Astrocyte of the spinal cord (primary cell): ENCODE results near the gene ZNF256.

Source experiments
- DNase-seq: peaks from one replicate; pipeline ENCODE4 v3.0.0; 2011; ENCODE audit warnings: low read depth, low spot score
- H3K4me3 ChIP-seq: 2 replicates; pipeline ENCODE4 v1.5.1; 2011; ENCODE audit warnings: low read depth, mild to moderate bottlenecking, low read length, moderate library complexity
- CTCF ChIP-seq: IDR thresholded peaks from 2 replicates; pipeline ENCODE4 v1.5.1; 2012; ENCODE audit warnings: low read depth, mild to moderate bottlenecking, low read length, inconsistent platforms
- in situ Hi-C: cut with HindIII; loops from 2 replicates; pipeline ENCODE4 v1.10.0; 2017; ENCODE audit warnings: low sequenced_read_pairs

Gene ZNF256

DNA sequence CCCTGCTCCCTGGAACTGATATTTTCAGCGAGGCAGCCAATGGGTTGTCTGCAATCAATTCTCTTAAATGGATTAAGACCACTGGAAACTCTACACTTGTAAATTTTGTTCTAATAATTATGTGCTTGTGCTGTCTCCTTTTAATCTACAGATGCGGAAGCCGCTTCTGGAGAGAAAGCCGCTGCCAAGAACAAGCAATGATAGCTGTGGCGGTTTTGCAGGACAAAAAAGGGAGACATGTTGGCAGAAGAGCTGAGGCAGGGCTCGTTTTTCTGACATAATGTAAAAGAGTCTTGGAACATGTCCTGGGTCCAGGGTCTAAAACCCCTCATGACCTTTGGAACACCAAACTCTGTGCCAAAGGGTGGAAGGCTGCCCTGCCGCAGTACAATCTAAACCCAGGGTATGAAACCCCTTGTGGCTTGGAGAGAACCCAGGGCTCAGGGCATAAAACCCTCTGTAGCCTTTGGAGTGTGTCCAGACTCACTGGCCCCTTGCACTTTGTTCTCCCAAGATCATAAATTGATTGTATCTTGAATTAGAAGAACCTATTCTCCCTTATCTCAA, 43.8 kb downstream of the ZNF256 start:
- H3K4me3 ChIP-seq, result no peak overlapping the region
- no peak for TF ChIP-seq CTCF
- in situ Hi-C loops, result no loop called here
- no peak for DNase-seq

DNA sequence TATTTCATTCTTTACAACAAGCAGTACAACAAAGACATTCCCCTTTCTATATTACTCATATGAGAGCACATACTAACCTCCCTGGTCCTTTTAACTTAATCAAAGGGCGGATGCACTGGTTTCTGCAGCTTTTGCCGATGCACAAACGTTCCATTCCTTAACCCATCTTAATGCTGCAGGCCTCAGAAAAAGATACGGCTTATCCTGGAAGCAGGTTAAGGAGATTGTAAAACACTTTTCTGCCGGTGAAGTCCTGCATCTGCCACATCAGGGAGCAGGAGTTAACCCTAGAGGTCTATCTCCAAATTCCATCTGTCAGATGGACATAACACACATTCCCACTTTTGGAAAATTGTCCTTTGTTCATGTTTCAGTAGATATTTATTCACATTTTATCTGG, 47.2 kb downstream of the ZNF256 start:
- in situ Hi-C loops, result no loop called here
- no peak overlapping the region for H3K4me3 ChIP-seq
- TF ChIP-seq CTCF, result no peak
- DNase-seq, result no peak
